Kidney (tissue), 14 donors: ENCODE measurements around the gene SLC29A4. TPM values are rescaled to one million over a fixed set of nuclear protein-coding genes. Genes with fewer than 3 reads are reported as not detected.
"Not testable (repeated sequence)": the region's sequence is repeated elsewhere in the genome, so short reads cannot be mapped to it uniquely, and the experiment has no call there.

Experiments
- DNase-seq, 5 donors: peaks; one replicate each; pipeline ENCODE4 v3.0.0-alpha.2; 2013 to 2020
- FAIRE-seq: peaks from 2 replicates; lab custom pipeline; 2012; peaks lifted over from hg19 to GRCh38; lab: Jason Lieb, UNC
- H3K27ac ChIP-seq, 2 donors: one replicate each; pipeline ENCODE4 v1.7.0; 2013; ENCODE audit warnings: low read depth in 2 of 2, low read length in 2 of 2, inconsistent platforms in 1 of 2
- H3K27me3 ChIP-seq: one replicate; pipeline ENCODE4 v1.7.1; 2013; ENCODE audit warnings: low read length, inconsistent platforms; ENCODE audit not compliant: control insufficient read depth, insufficient read depth
- H3K36me3 ChIP-seq, 3 donors: one replicate each; pipeline versions ENCODE4 v1.7.0 to v1.7.1; 2013; ENCODE audit warnings: low read length in 3 of 3, control low read depth in 1 of 3, inconsistent platforms in 1 of 3; ENCODE audit not compliant: insufficient read depth in 3 of 3, control insufficient read depth in 2 of 3
- H3K4me1 ChIP-seq, 3 donors: one replicate each; pipeline versions ENCODE4 v1.7.0 to v1.7.1; 2013; ENCODE audit warnings: low read length in 3 of 3, inconsistent platforms in 1 of 3, low read depth in 1 of 3; ENCODE audit not compliant: control insufficient read depth in 2 of 3, insufficient read depth in 2 of 3
- H3K4me3 ChIP-seq, 3 donors: one replicate each; pipeline versions ENCODE4 v1.7.0 to v1.8.1; 2013; ENCODE audit warnings: low read length in 3 of 3, control low read depth in 1 of 3, inconsistent platforms in 1 of 3
- H3K9ac ChIP-seq, 3 donors: one replicate each; pipeline versions ENCODE4 v1.7.0 to v1.7.1; 2013; ENCODE audit warnings: low read length in 3 of 3, control low read depth in 1 of 3, inconsistent platforms in 1 of 3
- H3K9me3 ChIP-seq, 3 donors: one replicate each; pipeline versions ENCODE4 v1.7.0 to v1.7.1; 2013; ENCODE audit warnings: low read length in 3 of 3, control low read depth in 1 of 3, inconsistent platforms in 1 of 3; ENCODE audit not compliant: control insufficient read depth in 2 of 3, insufficient read depth in 1 of 3
- CTCF ChIP-seq: IDR thresholded peaks from 3 replicates; pipeline ENCODE4 v1.5.1; 2012; ENCODE audit warnings: mild to moderate bottlenecking, moderate library complexity, borderline replicate concordance; ENCODE audit not compliant: insufficient read depth; ENCODE audit errors: extremely low read depth
- intact Hi-C: fragments of 100-400 bp; cut with DNase I; formaldehyde crosslinking; loops from one replicate; pipeline ENCODE4 v1.11.1; 2022
- polyA plus RNA-seq: library from polyadenylated mRNA; stranded (reverse); fragments of 350-450 nt; fragmentation: Illumina TruSeq; extraction: RNeasy Lipid Tissue Mini Kit (QIAGEN cat#74804); gene quantifications from one replicate; pipeline ENCODE4 v1.2.3, GENCODE V29; 2014; ENCODE audit warnings: low read depth, low replicate concordance; ENCODE audit not compliant: insufficient read depth
- total RNA-seq: library from RNA; stranded (reverse); fragmentation: NEBNext Ultra II Directional; extraction: Animal tissue kit (Norgen Biotek cat#: 25700); gene quantifications from one replicate; pipeline ENCODE4 v1.2.1, GENCODE V29; 2021
- donor health status: control.
- donor health status: control.
- donor health status: control.
- donor health status: control.
- donor health status: control.
- donor health status: DM: yes; HTN: yes; CAD: no.
- donor health status: Normal renal cell carcinoma (clear cell type).

SLC29A4 gene
- total and polyA plus RNA-seq, 2 donors from 2014 or later, result 3.4 to 6.8 TPM

DNA sequence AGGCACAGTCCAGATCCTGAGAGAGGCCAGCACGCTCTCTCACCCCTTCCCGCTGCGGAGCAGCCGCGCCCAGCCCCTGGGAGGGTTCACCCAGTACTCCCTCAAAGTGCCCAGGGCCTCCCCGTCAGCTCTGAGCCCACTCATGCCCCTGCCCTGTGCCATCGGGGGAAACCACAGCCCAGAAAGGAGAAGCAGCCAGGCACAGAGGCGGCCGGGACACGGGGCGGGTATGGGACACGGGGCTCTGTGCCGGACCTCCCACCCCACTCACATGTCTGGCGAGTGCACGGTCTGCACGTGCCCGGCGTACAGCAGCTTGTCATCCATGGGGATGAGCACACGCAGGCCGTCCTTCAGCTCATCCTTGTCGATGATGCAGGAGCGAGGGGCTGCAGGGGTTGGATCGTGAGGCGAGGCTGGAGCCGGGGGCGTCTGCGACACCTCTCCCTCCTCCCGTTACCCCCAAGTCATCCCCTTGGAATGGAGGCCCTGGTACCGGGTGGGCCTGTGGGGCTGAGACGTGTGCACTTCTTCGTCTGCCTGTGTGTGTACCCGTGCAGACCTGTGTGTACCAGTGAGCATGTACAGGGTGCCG lies 38.2 kb downstream of the SLC29A4 start:
- no peaks in the 10 kb centered on the region for H3K27me3 ChIP-seq
- intact Hi-C loops, result no loop called here
- FAIRE-seq (no peak), DNase-seq (no peak)
- no peak overlapping the region for H3K4me3 ChIP-seq
- no peak overlapping the region for H3K9ac ChIP-seq
- H3K36me3 ChIP-seq, result peaks cover 0 to 38% (median 14%) of the 10 kb centered on the region in 3 donors
- no peaks in the 10 kb centered on the region for H3K9me3 ChIP-seq
- no peak for TF ChIP-seq CTCF
- no peaks in the 10 kb centered on the region for H3K4me1 ChIP-seq
- H3K27ac ChIP-seq, result no peak overlapping the region

DNA sequence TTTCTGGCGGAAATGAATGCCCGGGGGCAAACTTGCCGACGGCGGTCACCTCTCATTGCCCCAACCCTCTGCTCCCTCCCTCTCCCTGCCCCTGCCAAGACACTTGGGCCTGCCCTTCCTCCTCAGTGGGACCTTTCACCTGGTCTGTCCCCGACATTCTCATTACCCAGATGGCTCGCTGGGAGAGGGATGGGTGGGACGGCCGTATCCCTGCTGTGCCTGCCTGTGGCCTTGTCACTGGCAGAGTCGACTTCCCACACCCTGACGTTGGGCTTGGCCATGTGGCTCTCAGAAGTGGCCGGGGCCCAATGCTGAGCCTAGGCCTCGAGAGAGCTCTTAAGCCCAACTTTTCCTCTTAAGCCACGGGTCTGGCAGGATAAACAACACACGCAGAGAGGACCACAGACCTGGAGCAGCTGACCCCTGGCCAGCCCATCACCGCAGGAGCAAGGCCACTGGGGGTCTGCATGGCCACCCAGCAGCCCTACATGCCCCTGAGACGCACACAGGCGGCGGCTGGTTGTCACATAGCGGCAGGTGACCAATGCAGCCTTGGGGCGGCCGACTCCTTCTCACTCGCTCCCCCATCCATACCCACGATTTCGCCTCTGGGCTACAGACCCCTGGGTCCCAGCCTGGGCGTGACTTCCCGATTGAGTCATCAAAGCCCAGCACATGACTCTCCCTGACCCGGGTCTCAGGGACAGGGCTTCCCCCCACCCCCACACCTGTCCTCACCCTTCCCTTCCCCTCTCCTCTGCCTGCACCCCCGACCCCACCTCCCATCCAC lies 40.1 kb downstream of the SLC29A4 start:
- H3K27me3 ChIP-seq, result no peaks in the 10 kb centered on the region
- no peak for FAIRE-seq
- intact Hi-C loops, result no loop called here
- no peak overlapping the region for H3K4me3 ChIP-seq
- H3K9ac ChIP-seq, result no peak overlapping the region
- no peak for TF ChIP-seq CTCF
- peaks cover 0 to 43% (median 15%) of the 10 kb centered on the region in 3 donors for H3K36me3 ChIP-seq
- DNase-seq, result no peak
- no peak overlapping the region for H3K27ac ChIP-seq
- H3K9me3 ChIP-seq, result no peaks in the 10 kb centered on the region
- no peaks in the 10 kb centered on the region for H3K4me1 ChIP-seq

GRCh38 chr7:5323800-5324781 lies 41.3 kb downstream of the SLC29A4 start:
- intact Hi-C loops, H3K9ac ChIP-seq, H3K27me3 ChIP-seq, H3K4me3 ChIP-seq, H3K4me1 ChIP-seq, H3K9me3 ChIP-seq, H3K27ac ChIP-seq, FAIRE-seq: not testable (repeated sequence)
- peaks cover 0 to 38% (median 13%) of the 10 kb centered on the region in 3 donors for H3K36me3 ChIP-seq
- peak in 1 of 5 donors; percentile 61 for DNase-seq
